ENCODE results near the gene TMEFF2. TPM values are rescaled to one million over a fixed set of nuclear protein-coding genes. Genes with fewer than 3 reads are reported as not detected.
"Not testable (repeated sequence)": the region's sequence is repeated elsewhere in the genome, so short reads cannot be mapped to it uniquely, and the experiment has no call there.

Gene TMEFF2
- total RNA-seq, 1 donor from 2014 or later, result 0.41 TPM

- peaks cover 9% of the 10 kb centered on the region for H3K4me1 Mint-ChIP-seq (ENCODE audit: low read depth, unreplicated experiment)
- TF ChIP-seq CTCF (IDR thresholded peaks at IDR 0.05; ENCODE audit: insufficient read depth, low read depth, low read length), result no peak
- no peak for TF ChIP-seq EZH2 (IDR thresholded peaks at IDR 0.05; ENCODE audit: insufficient read depth, low read length)
- no peaks in the 10 kb centered on the region for H3K36me3 Mint-ChIP-seq (ENCODE audit: low read depth, unreplicated experiment)
- H4K20me1 ChIP-seq (ENCODE audit: insufficient read depth, low read length), result no peaks in the 10 kb centered on the region
- H3K4me1 ChIP-seq (ENCODE audit: insufficient read depth, low read length), result no peaks in the 10 kb centered on the region
- no peaks in the 10 kb centered on the region for H3K79me2 ChIP-seq (ENCODE audit: insufficient read depth, low read length)
- no peak overlapping the region for H2AFZ ChIP-seq (ENCODE audit: low read depth, low read length)
- no peaks in the 10 kb centered on the region for H3K36me3 ChIP-seq (ENCODE audit: insufficient read depth, low read length)
- H3K9ac ChIP-seq (ENCODE audit: low read length), result no peak overlapping the region
- H3K27me3 Mint-ChIP-seq (ENCODE audit: low read depth, unreplicated experiment), result no peaks in the 10 kb centered on the region
- no peak overlapping the region for H3K4me3 Mint-ChIP-seq (ENCODE audit: unreplicated experiment)
- H3K27ac Mint-ChIP-seq (ENCODE audit: unreplicated experiment), result no peak overlapping the region
- no peak overlapping the region for H3K4me2 ChIP-seq (ENCODE audit: low read length)
- no peaks in the 10 kb centered on the region for H3K9me3 ChIP-seq (ENCODE audit: insufficient read depth, low read depth, low read length)
- H3K27ac ChIP-seq (ENCODE audit: low read depth, low read length), result no peak overlapping the region
- H3K27me3 ChIP-seq (ENCODE audit: insufficient read depth, low read length), result no peaks in the 10 kb centered on the region
- H3K9me3 Mint-ChIP-seq (ENCODE audit: unreplicated experiment), result peaks cover 4% of the 10 kb centered on the region
- no peak overlapping the region for H3K4me3 ChIP-seq (ENCODE audit: insufficient read depth, low read depth, low read length)
- DNase-seq (ENCODE audit: low read depth) (no peak), FAIRE-seq (no peak)
These were observed 75.2 kb downstream of the TMEFF2 start for GRCh38 chr2:192119536-192119935.

- Histone ChIP-seq H4K20me1 (ENCODE audit: insufficient read depth, low read length) (no peaks in the 10 kb centered on the region), H3K4me1 (ENCODE audit: insufficient read depth, low read length) (no peaks in the 10 kb centered on the region), H3K36me3 (ENCODE audit: insufficient read depth, low read length) (no peaks in the 10 kb centered on the region), H3K9me3 (ENCODE audit: insufficient read depth, low read depth, low read length) (no peaks in the 10 kb centered on the region), H3K27me3 (ENCODE audit: insufficient read depth, low read length) (no peaks in the 10 kb centered on the region), H3K27ac (ENCODE audit: low read depth, low read length) (no peak overlapping the region), H3K4me2 (ENCODE audit: low read length) (no peak overlapping the region), H2AFZ (ENCODE audit: low read depth, low read length) (no peak overlapping the region), H3K9ac (ENCODE audit: low read length) (no peak overlapping the region), H3K79me2 (ENCODE audit: insufficient read depth, low read length) (no peaks in the 10 kb centered on the region), H3K4me3 (ENCODE audit: insufficient read depth, low read depth, low read length) (no peak overlapping the region)
- DNase-seq (ENCODE audit: low read depth) (no peak), FAIRE-seq (no peak)
- peaks cover 4% of the 10 kb centered on the region for H3K9me3 Mint-ChIP-seq (ENCODE audit: unreplicated experiment)
- no peak overlapping the region for H3K27ac Mint-ChIP-seq (ENCODE audit: unreplicated experiment)
- TF ChIP-seq EZH2 (IDR thresholded peaks at IDR 0.05; ENCODE audit: insufficient read depth, low read length), result no peak
- no peak overlapping the region for H3K4me3 Mint-ChIP-seq (ENCODE audit: unreplicated experiment)
- H3K27me3 Mint-ChIP-seq (ENCODE audit: low read depth, unreplicated experiment), result no peaks in the 10 kb centered on the region
- H3K4me1 Mint-ChIP-seq (ENCODE audit: low read depth, unreplicated experiment), result no peaks in the 10 kb centered on the region
- H3K36me3 Mint-ChIP-seq (ENCODE audit: low read depth, unreplicated experiment), result no peaks in the 10 kb centered on the region
These were observed 77.0 kb downstream of the TMEFF2 start for GRCh38 chr2:192117705-192118104.

- not testable (repeated sequence) for H3K27me3 Mint-ChIP-seq (ENCODE audit: low read depth, unreplicated experiment); DNase-seq (ENCODE audit: low read depth); H3K36me3 ChIP-seq (ENCODE audit: insufficient read depth, low read length); H3K4me3 ChIP-seq (ENCODE audit: insufficient read depth, low read depth, low read length); H3K9me3 ChIP-seq (ENCODE audit: insufficient read depth, low read depth, low read length); H3K79me2 ChIP-seq (ENCODE audit: insufficient read depth, low read length); H3K9ac ChIP-seq (ENCODE audit: low read length); H3K9me3 Mint-ChIP-seq (ENCODE audit: unreplicated experiment); H3K27me3 ChIP-seq (ENCODE audit: insufficient read depth, low read length); H2AFZ ChIP-seq (ENCODE audit: low read depth, low read length); H4K20me1 ChIP-seq (ENCODE audit: insufficient read depth, low read length); FAIRE-seq; H3K4me2 ChIP-seq (ENCODE audit: low read length); H3K4me1 ChIP-seq (ENCODE audit: insufficient read depth, low read length); H3K4me1 Mint-ChIP-seq (ENCODE audit: low read depth, unreplicated experiment); H3K27ac Mint-ChIP-seq (ENCODE audit: unreplicated experiment); H3K27ac ChIP-seq (ENCODE audit: low read depth, low read length); H3K36me3 Mint-ChIP-seq (ENCODE audit: low read depth, unreplicated experiment); H3K4me3 Mint-ChIP-seq (ENCODE audit: unreplicated experiment)
These were observed 83.2 kb downstream of the TMEFF2 start for GRCh38 chr2:192111536-192111935.

- Histone ChIP-seq H3K4me2 (ENCODE audit: low read length) (no peak overlapping the region), H3K4me3 (ENCODE audit: insufficient read depth, low read depth, low read length) (no peak overlapping the region), H3K4me1 (ENCODE audit: insufficient read depth, low read length) (no peaks in the 10 kb centered on the region), H2AFZ (ENCODE audit: low read depth, low read length) (no peak overlapping the region), H3K9me3 (ENCODE audit: insufficient read depth, low read depth, low read length) (no peaks in the 10 kb centered on the region), H3K27me3 (ENCODE audit: insufficient read depth, low read length) (no peaks in the 10 kb centered on the region), H3K79me2 (ENCODE audit: insufficient read depth, low read length) (no peaks in the 10 kb centered on the region), H3K9ac (ENCODE audit: low read length) (no peak overlapping the region), H3K27ac (ENCODE audit: low read depth, low read length) (no peak overlapping the region), H4K20me1 (ENCODE audit: insufficient read depth, low read length) (no peaks in the 10 kb centered on the region), H3K36me3 (ENCODE audit: insufficient read depth, low read length) (no peaks in the 10 kb centered on the region)
- H3K9me3 Mint-ChIP-seq (ENCODE audit: unreplicated experiment), result no peaks in the 10 kb centered on the region
- H3K36me3 Mint-ChIP-seq (ENCODE audit: low read depth, unreplicated experiment), result no peaks in the 10 kb centered on the region
- no peaks in the 10 kb centered on the region for H3K4me1 Mint-ChIP-seq (ENCODE audit: low read depth, unreplicated experiment)
- no peak overlapping the region for H3K4me3 Mint-ChIP-seq (ENCODE audit: unreplicated experiment)
- FAIRE-seq, result no peak
- H3K27ac Mint-ChIP-seq (ENCODE audit: unreplicated experiment), result no peak overlapping the region
- no peak for DNase-seq (ENCODE audit: low read depth)
- no peak for TF ChIP-seq EZH2 (IDR thresholded peaks at IDR 0.05; ENCODE audit: insufficient read depth, low read length)
- no peak for TF ChIP-seq CTCF (IDR thresholded peaks at IDR 0.05; ENCODE audit: insufficient read depth, low read depth, low read length)
- H3K27me3 Mint-ChIP-seq (ENCODE audit: low read depth, unreplicated experiment), result no peaks in the 10 kb centered on the region
These were observed 95.0 kb downstream of the TMEFF2 start for GRCh38 chr2:192099742-192100141.
